Lung (tissue), 12 donors: Measurements from ENCODE around the gene CPN1. TPM values are rescaled to one million over a fixed set of nuclear protein-coding genes. Genes with fewer than 3 reads are reported as not detected.
"Not testable (repeated sequence)": the region's sequence is repeated elsewhere in the genome, so short reads cannot be mapped to it uniquely, and the experiment has no call there.

Experiments
- ATAC-seq: fragments of 200-7000 bp; cut with Tn5 transposase; one replicate; pipeline ENCODE4 v1.9.1; 2020; ENCODE audit warnings: moderate number of reproducible peaks; ENCODE audit not compliant: insufficient read depth, low FRiP score
- DNase-seq, 3 donors: peaks; one replicate each; pipeline ENCODE4 v3.0.0-alpha.2; 2013 to 2017
- H3K27ac ChIP-seq, 2 donors: one replicate each; pipeline ENCODE4 v1.5.1; 2013; ENCODE audit warnings: mild to moderate bottlenecking in 2 of 2, moderate library complexity in 2 of 2, control low read depth in 1 of 2, inconsistent platforms in 1 of 2, low read depth in 1 of 2, low read length in 1 of 2
- H3K27me3 ChIP-seq, 3 donors: one replicate each; pipeline ENCODE4 v1.5.1; 2013; ENCODE audit warnings: low read length in 2 of 3; ENCODE audit not compliant: control insufficient read depth in 3 of 3, insufficient read depth in 3 of 3
- H3K36me3 ChIP-seq, 4 donors: one replicate each; pipeline ENCODE4 v1.5.1; 2013; ENCODE audit warnings: low read length in 4 of 4, mild to moderate bottlenecking in 1 of 4, moderate library complexity in 1 of 4; ENCODE audit not compliant: control insufficient read depth in 4 of 4, insufficient read depth in 4 of 4
- H3K4me1 ChIP-seq, 5 donors: one replicate each; pipeline ENCODE4 v1.5.1; 2013; ENCODE audit warnings: low read length in 5 of 5, mild to moderate bottlenecking in 2 of 5, moderate library complexity in 1 of 5; ENCODE audit not compliant: control insufficient read depth in 5 of 5, insufficient read depth in 5 of 5
- H3K4me3 ChIP-seq: one replicate; pipeline ENCODE4 v1.5.1; 2013; ENCODE audit warnings: mild to moderate bottlenecking, control low read depth, moderate library complexity
- H3K9ac ChIP-seq, 2 donors: one replicate each; pipeline ENCODE4 v1.5.1; 2013; ENCODE audit warnings: low read length in 2 of 2, control low read depth in 1 of 2; ENCODE audit not compliant: insufficient read depth in 1 of 2
- H3K9me3 ChIP-seq, 4 donors: one replicate each; pipeline ENCODE4 v1.5.1; 2013; ENCODE audit warnings: low read length in 3 of 4, mild to moderate bottlenecking in 1 of 4, moderate library complexity in 1 of 4; ENCODE audit not compliant: control insufficient read depth in 4 of 4, insufficient read depth in 3 of 4
- CTCF ChIP-seq: IDR thresholded peaks from 2 replicates; pipeline ENCODE4 v1.5.1; 2012; ENCODE audit warnings: mild to moderate bottlenecking; ENCODE audit errors: control extremely low read depth, extremely low read depth
- WGBS, 2 donors: extraction: QIAGEN DNeasy Blood & Tissue Kit; methylation state at CpG; one replicate each; pipeline ENCODE4 v1.1.7; 2013; 5-methylcytosine and 5-hydroxymethylcytosine counted together
- polyA plus RNA-seq, 2 donors: library from polyadenylated mRNA; stranded (reverse); fragments of 200-250 nt; gene quantifications; one replicate each; pipeline ENCODE4 v1.2.1, GENCODE V29; 2013
- total RNA-seq, 2 donors: library from RNA; depleted of rRNA in 1 of 2; stranded (reverse); fragments of >200 nt in 1 of 2; gene quantifications; one replicate each; pipeline ENCODE4 v1.2.1, GENCODE V29; 2014 to 2021
- donor health status: control.
- donor health status: control.
- donor health status: Bipolar disorder and iron deficiency.
- donor health status: healthy.
- donor health status: DM: yes; HTN: yes; CAD: no.

Gene CPN1
- total and polyA plus RNA-seq, 4 donors: not detected

- Histone ChIP-seq H3K36me3 (no peaks in the 10 kb centered on the region), H3K4me3 (no peak overlapping the region), H3K4me1 (no peaks in the 10 kb centered on the region), H3K9ac (no peak overlapping the region), H3K27ac (no peak overlapping the region), H3K27me3 (peaks cover 0 to 3% (median 0%) of the 10 kb centered on the region in 3 donors), H3K9me3 (peaks cover 0 to 2% (median 0%) of the 10 kb centered on the region in 4 donors)
- TF ChIP-seq CTCF: no peak
- ATAC-seq (no peak), DNase-seq (no peak)
- WGBS, 2 donors: 79 to 89% methylated on average over 8 of the region's 8 CpGs
Observed at GRCh38 chr10:100128951-100129350, 47.3 kb upstream of the CPN1 start.

GRCh38 chr10:100125335-100125734, 43.7 kb upstream of the CPN1 start:
- H3K27ac ChIP-seq, H3K9me3 ChIP-seq, ATAC-seq, H3K27me3 ChIP-seq, DNase-seq, H3K4me1 ChIP-seq, H3K4me3 ChIP-seq, H3K36me3 ChIP-seq, H3K9ac ChIP-seq: not testable (repeated sequence)
- WGBS, 2 donors: 81 to 88% methylated on average over 2 of the region's 2 CpGs

- H3K27me3 ChIP-seq: no peaks in the 10 kb centered on the region
- no peaks in the 10 kb centered on the region for H3K9me3 ChIP-seq
- H3K9ac ChIP-seq: no peak overlapping the region
- H3K27ac ChIP-seq: no peak overlapping the region
- TF ChIP-seq CTCF: no peak
- no peak for ATAC-seq
- no peaks in the 10 kb centered on the region for H3K4me1 ChIP-seq
- H3K4me3 ChIP-seq: no peak overlapping the region
- H3K36me3 ChIP-seq: no peaks in the 10 kb centered on the region
- 85 to 94% methylated on average over 4 of the region's 4 CpGs for WGBS, 2 donors
- DNase-seq: no peak
Observed at GRCh38 chr10:100124097-100124496, 42.4 kb upstream of the CPN1 start.

- H3K4me3 ChIP-seq: no peak overlapping the region
- H3K27ac ChIP-seq: no peak overlapping the region
- H3K36me3 ChIP-seq: no peaks in the 10 kb centered on the region
- H3K4me1 ChIP-seq: no peaks in the 10 kb centered on the region
- TF ChIP-seq CTCF: no peak
- ATAC-seq (no peak), DNase-seq (no peak)
- no peaks in the 10 kb centered on the region for H3K9me3 ChIP-seq
- no peak overlapping the region for H3K9ac ChIP-seq
- no peaks in the 10 kb centered on the region for H3K27me3 ChIP-seq
Observed at GRCh38 chr10:100122780-100123179, 41.1 kb upstream of the CPN1 start.
